Trophoblast cell (in vitro differentiated cells and primary cell): ENCODE data around the gene MEOX1.

Source experiments
- DNase-seq, 2 donors: peaks; one replicate each; pipeline ENCODE4 v3.0.0-alpha.2; 2016
- H2AFZ ChIP-seq: 2 replicates; pipeline ENCODE4 v1.6.1; 2013; ENCODE audit warnings: low read length, moderate library complexity, mild to moderate bottlenecking; ENCODE audit not compliant: insufficient read depth, poor library complexity
- H2AK5ac ChIP-seq: 2 replicates; pipeline ENCODE4 v1.6.1; 2013; ENCODE audit warnings: mild to moderate bottlenecking, low read length
- H2BK120ac ChIP-seq: 2 replicates; pipeline ENCODE4 v1.6.1; 2013; ENCODE audit warnings: low read length, mild to moderate bottlenecking, moderate library complexity; ENCODE audit not compliant: insufficient read depth, poor library complexity
- H2BK12ac ChIP-seq: 2 replicates; pipeline ENCODE4 v1.6.1; 2013; ENCODE audit warnings: mild to moderate bottlenecking, low read length, moderate library complexity
- H2BK5ac ChIP-seq: 2 replicates; pipeline ENCODE4 v1.6.1; 2013; ENCODE audit warnings: low read length, low read depth, moderate library complexity, mild to moderate bottlenecking; ENCODE audit not compliant: poor library complexity
- H3K14ac ChIP-seq: 2 replicates; pipeline ENCODE4 v1.6.1; 2013; ENCODE audit warnings: mild to moderate bottlenecking, low read length
- H3K18ac ChIP-seq: 2 replicates; pipeline ENCODE4 v1.6.1; 2013; ENCODE audit warnings: mild to moderate bottlenecking, low read length
- H3K23ac ChIP-seq: 2 replicates; pipeline ENCODE4 v1.6.1; 2013; ENCODE audit warnings: low read length
- H3K27ac ChIP-seq: 2 replicates; pipeline ENCODE4 v1.5.1; 2013; ENCODE audit warnings: low read depth, mild to moderate bottlenecking, inconsistent platforms, low read length, moderate library complexity
- H3K27me3 ChIP-seq: 2 replicates; pipeline ENCODE4 v1.6.1; 2013; ENCODE audit warnings: inconsistent platforms, mild to moderate bottlenecking, low read length, moderate library complexity; ENCODE audit not compliant: insufficient read depth
- H3K36me3 ChIP-seq, 2 experiments: 1 replicate in 1 of 2; 2 replicates in 1 of 2; pipeline ENCODE4 v1.6.1; 2013; ENCODE audit warnings: low read length in 2 of 2, mild to moderate bottlenecking in 2 of 2, moderate library complexity in 1 of 2; ENCODE audit not compliant: insufficient read depth in 2 of 2, control insufficient read depth in 1 of 2
- H3K4ac ChIP-seq: 2 replicates; pipeline ENCODE4 v1.6.1; 2013; ENCODE audit warnings: low read depth, mild to moderate bottlenecking, low read length, moderate library complexity
- H3K4me1 ChIP-seq, 2 experiments: 1 replicate in 1 of 2; 2 replicates in 1 of 2; pipeline ENCODE4 v1.6.1; 2013; ENCODE audit warnings: low read length in 2 of 2, mild to moderate bottlenecking in 2 of 2, moderate library complexity in 1 of 2; ENCODE audit not compliant: insufficient read depth in 2 of 2, control insufficient read depth in 1 of 2
- H3K4me2 ChIP-seq: 2 replicates; pipeline ENCODE4 v1.6.1; 2013; ENCODE audit warnings: inconsistent platforms, mild to moderate bottlenecking, low read length, moderate library complexity
- H3K4me3 ChIP-seq: 2 replicates; pipeline ENCODE4 v1.5.1; 2013; ENCODE audit warnings: mild to moderate bottlenecking, low read depth, low read length, inconsistent platforms
- H3K79me1 ChIP-seq: one replicate; pipeline ENCODE4 v1.6.1; 2013; ENCODE audit warnings: low read length
- H3K79me2 ChIP-seq: 2 replicates; pipeline ENCODE4 v1.6.1; 2013; ENCODE audit warnings: low read length, mild to moderate bottlenecking; ENCODE audit not compliant: control insufficient read depth, insufficient read depth, poor library complexity
- H3K9ac ChIP-seq: 2 replicates; pipeline ENCODE4 v1.6.1; 2013; ENCODE audit warnings: mild to moderate bottlenecking, low read length
- H3K9me3 ChIP-seq: 2 replicates; pipeline ENCODE4 v1.6.1; 2013; ENCODE audit warnings: low read depth, mild to moderate bottlenecking, control low read depth, inconsistent platforms, low read length; ENCODE audit not compliant: insufficient read depth
- H4K12ac ChIP-seq: 2 replicates; pipeline ENCODE4 v1.6.1; 2013; ENCODE audit warnings: low read depth, mild to moderate bottlenecking, low read length, moderate library complexity
- H4K8ac ChIP-seq: 2 replicates; pipeline ENCODE4 v1.6.1; 2013; ENCODE audit warnings: low read depth, mild to moderate bottlenecking, low read length, moderate library complexity
- H4K91ac ChIP-seq: one replicate; pipeline ENCODE4 v1.6.1; 2013; ENCODE audit warnings: low read depth, mild to moderate bottlenecking, low read length, moderate library complexity
- WGBS: extraction: QIAGEN DNeasy Blood & Tissue Kit; methylation state at CpG from one replicate; pipeline ENCODE4 v1.1.7; 2013; ENCODE audit warnings: missing lambda C conversion rate; ENCODE audit not compliant: insufficient read length, insufficient coverage; ENCODE audit errors: extremely low coverage; 5-methylcytosine and 5-hydroxymethylcytosine counted together

MEOX1 gene

DNA sequence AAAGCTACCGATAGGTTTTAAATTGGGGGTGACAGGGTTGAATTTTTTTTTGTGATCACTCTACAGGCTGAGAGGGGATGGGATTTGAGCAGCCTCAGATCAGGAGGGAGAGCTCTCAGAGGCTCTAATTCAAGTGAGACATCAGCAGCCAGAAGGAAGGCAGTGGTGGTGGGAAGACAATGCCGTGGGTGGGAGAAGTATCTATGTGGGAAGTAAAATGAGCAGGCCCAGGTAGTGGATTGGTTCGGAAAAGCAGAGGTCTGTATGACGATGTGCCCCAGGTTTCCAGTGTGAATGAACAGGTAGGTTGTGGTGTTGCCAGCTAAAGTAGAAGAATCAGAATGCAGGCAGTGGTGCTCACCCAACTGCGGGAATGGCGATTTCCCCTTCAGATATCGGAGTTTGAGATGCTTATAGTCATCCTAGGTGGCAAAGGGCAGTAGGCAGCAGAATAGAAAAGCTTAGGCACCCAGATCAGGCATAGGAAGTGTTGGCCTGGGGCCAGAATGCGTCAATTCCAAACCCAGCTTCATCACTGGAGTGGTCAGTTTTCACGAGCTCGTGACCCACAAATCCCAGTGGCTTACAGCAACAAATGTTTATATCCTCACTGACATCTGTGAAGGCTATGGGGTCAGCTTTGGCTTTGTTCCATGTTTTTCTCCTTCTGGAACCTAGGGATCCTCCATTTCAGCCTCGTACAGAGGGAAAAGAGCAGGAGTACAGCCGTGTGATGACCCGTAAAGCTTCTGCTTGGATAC lies 24.0 kb downstream of the MEOX1 start:
- H3K23ac ChIP-seq: no peak overlapping the region
- no peak overlapping the region for H3K9ac ChIP-seq
- H3K14ac ChIP-seq: no peak overlapping the region
- no peak overlapping the region for H4K8ac ChIP-seq
- H2AFZ ChIP-seq: no peak overlapping the region
- no peak overlapping the region for H2BK120ac ChIP-seq
- H3K4me3 ChIP-seq: no peak overlapping the region
- H3K36me3 ChIP-seq: peaks cover 0 to 1% of the 10 kb centered on the region in 2 experiments
- no peaks in the 10 kb centered on the region for H3K27me3 ChIP-seq
- H2BK12ac ChIP-seq: no peak overlapping the region
- H2AK5ac ChIP-seq: no peak overlapping the region
- peaks cover 1% of the 10 kb centered on the region for H3K9me3 ChIP-seq
- H3K18ac ChIP-seq: no peak overlapping the region
- H4K91ac ChIP-seq: no peak overlapping the region
- H3K79me1 ChIP-seq: peaks cover 10% of the 10 kb centered on the region
- no peak overlapping the region for H2BK5ac ChIP-seq
- peaks cover 18 to 20% of the 10 kb centered on the region in 2 experiments for H3K4me1 ChIP-seq
- WGBS: no CpG with 5 or more reads among the region's 13 CpGs
- H3K27ac ChIP-seq: no peak overlapping the region
- H3K4me2 ChIP-seq: no peak overlapping the region
- no peak overlapping the region for H4K12ac ChIP-seq
- peaks cover 3% of the 10 kb centered on the region for H3K79me2 ChIP-seq
- H3K4ac ChIP-seq: no peak overlapping the region
- no peak for DNase-seq

- Histone ChIP-seq H3K18ac (no peak overlapping the region), H3K79me1 (peaks cover 5% of the 10 kb centered on the region), H4K12ac (no peak overlapping the region), H4K91ac (no peak overlapping the region), H3K9ac (no peak overlapping the region), H3K27me3 (no peaks in the 10 kb centered on the region), H3K4ac (no peak overlapping the region), H3K9me3 (peaks cover 1% of the 10 kb centered on the region), H3K4me1 (peaks cover 13 to 21% of the 10 kb centered on the region in 2 experiments), H3K79me2 (no peaks in the 10 kb centered on the region), H2AFZ (no peak overlapping the region), H3K4me2 (no peak overlapping the region), H3K14ac (no peak overlapping the region), H3K36me3 (peaks cover 0 to 1% of the 10 kb centered on the region in 2 experiments), H3K23ac (no peak overlapping the region), H2BK5ac (no peak overlapping the region), H3K4me3 (no peak overlapping the region), H2BK120ac (no peak overlapping the region), H2BK12ac (no peak overlapping the region), H2AK5ac (no peak overlapping the region), H4K8ac (no peak overlapping the region), H3K27ac (no peak overlapping the region)
- no peak for DNase-seq
- WGBS: no CpG with 5 or more reads among the region's 5 CpGs
These were observed 25.3 kb downstream of the MEOX1 start for GRCh38 chr17:43636426-43636825.

GRCh38 chr17:43634591-43635125 lies 27.1 kb downstream of the MEOX1 start:
- DNase-seq: no peak
- no peaks in the 10 kb centered on the region for H3K27me3 ChIP-seq
- no peak overlapping the region for H2BK5ac ChIP-seq
- H4K91ac ChIP-seq: peak overlapping the region; percentile 64
- peak overlapping the region; percentile 26 for H2BK120ac ChIP-seq
- H4K8ac ChIP-seq: peak overlapping the region; percentile 57
- no peak overlapping the region for H2AFZ ChIP-seq
- no peaks in the 10 kb centered on the region for H3K79me2 ChIP-seq
- no CpG with 5 or more reads among the region's 13 CpGs for WGBS
- H3K4me3 ChIP-seq: no peak overlapping the region
- no peak overlapping the region for H2AK5ac ChIP-seq
- H4K12ac ChIP-seq: no peak overlapping the region
- no peaks in the 10 kb centered on the region for H3K36me3 ChIP-seq
- no peak overlapping the region for H3K4me2 ChIP-seq
- H3K9me3 ChIP-seq: no peaks in the 10 kb centered on the region
- H2BK12ac ChIP-seq: peak overlapping the region; percentile 59
- H3K9ac ChIP-seq: no peak overlapping the region
- no peak overlapping the region for H3K4ac ChIP-seq
- no peak overlapping the region for H3K18ac ChIP-seq
- peak overlapping the region; percentile 21 for H3K14ac ChIP-seq
- H3K79me1 ChIP-seq: peaks cover 4% of the 10 kb centered on the region
- H3K27ac ChIP-seq: no peak overlapping the region
- H3K23ac ChIP-seq: no peak overlapping the region
- peaks cover 10 to 14% of the 10 kb centered on the region in 2 experiments for H3K4me1 ChIP-seq

DNA sequence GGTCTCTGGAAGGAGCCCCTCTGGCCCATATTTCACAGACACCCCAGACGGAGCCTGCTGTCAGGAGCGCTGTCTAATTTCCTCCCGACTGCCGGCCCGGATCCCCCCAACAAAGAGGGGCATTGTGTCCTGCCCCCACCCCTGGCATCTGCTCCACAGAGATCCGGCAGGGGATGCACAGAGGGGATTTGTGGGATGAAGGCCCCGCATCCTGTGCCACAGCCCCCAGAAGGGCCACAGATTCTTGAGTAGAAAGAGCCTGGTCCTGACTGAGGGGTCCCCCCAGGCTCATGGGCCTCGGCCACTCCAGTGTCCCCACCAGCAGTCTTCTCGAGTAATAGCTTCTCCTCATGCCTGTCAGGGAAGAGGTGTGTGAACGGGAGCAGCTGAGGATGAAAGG lies 29.5 kb downstream of the MEOX1 start:
- Histone ChIP-seq H3K27ac (no peak overlapping the region), H3K27me3 (no peaks in the 10 kb centered on the region), H3K14ac (no peak overlapping the region), H3K18ac (no peak overlapping the region), H3K36me3 (no peaks in the 10 kb centered on the region), H3K4ac (no peak overlapping the region), H4K12ac (no peak overlapping the region), H2AFZ (no peak overlapping the region), H3K79me1 (peaks cover 10% of the 10 kb centered on the region), H3K23ac (no peak overlapping the region), H2AK5ac (peak overlapping the region; percentile 21), H3K4me2 (no peak overlapping the region), H4K8ac (peak overlapping the region; percentile 9), H3K4me3 (no peak overlapping the region), H3K9me3 (no peaks in the 10 kb centered on the region), H3K9ac (no peak overlapping the region), H4K91ac (peak overlapping the region; percentile 45), H2BK12ac (peak overlapping the region; percentile 19), H3K4me1 (peaks cover 19 to 20% of the 10 kb centered on the region in 2 experiments), H2BK120ac (peak overlapping the region; percentile 9), H3K79me2 (no peaks in the 10 kb centered on the region), H2BK5ac (no peak overlapping the region)
- DNase-seq: no peak
- no CpG with 5 or more reads among the region's 10 CpGs for WGBS
